Astrocyte (in vitro differentiated cells and primary cell): Measurements from ENCODE around the gene AUTS2. TPM values are rescaled to one million over a fixed set of nuclear protein-coding genes. Genes with fewer than 3 reads are reported as not detected.

ENCODE experiments used
- DNase-seq: peaks from one replicate; pipeline ENCODE4 v3.0.0-alpha.2; 2010; ENCODE audit warnings: low read depth
- FAIRE-seq: peaks from 2 replicates; lab custom pipeline; 2011; peaks lifted over from hg19 to GRCh38; lab: Jason Lieb, UNC
- H2AFZ ChIP-seq: 2 replicates; pipeline ENCODE4 v1.6.0; 2012; ENCODE audit warnings: low read depth, low read length, inconsistent platforms
- H3K27ac ChIP-seq: 2 replicates; pipeline ENCODE4 v1.5.1; 2011; ENCODE audit warnings: low read depth, low read length, inconsistent platforms
- H3K27me3 ChIP-seq: 2 replicates; pipeline ENCODE4 v1.6.0; 2011; ENCODE audit warnings: low read length, inconsistent platforms; ENCODE audit not compliant: insufficient read depth
- H3K36me3 ChIP-seq: 2 replicates; pipeline ENCODE4 v1.5.1; 2011; ENCODE audit warnings: low read length, inconsistent platforms; ENCODE audit not compliant: insufficient read depth
- H3K4me1 ChIP-seq: 2 replicates; pipeline ENCODE4 v1.5.1; 2011; ENCODE audit warnings: low read length, inconsistent platforms; ENCODE audit not compliant: insufficient read depth
- H3K4me2 ChIP-seq: 2 replicates; pipeline ENCODE4 v1.6.0; 2012; ENCODE audit warnings: low read length, inconsistent platforms
- H3K4me3 ChIP-seq: 2 replicates; pipeline ENCODE4 v1.5.1; 2011; ENCODE audit warnings: low read depth, mild to moderate bottlenecking, low read length, inconsistent platforms; ENCODE audit not compliant: insufficient read depth
- H3K79me2 ChIP-seq: 2 replicates; pipeline ENCODE4 v1.6.0; 2012; ENCODE audit warnings: mild to moderate bottlenecking, low read length, inconsistent platforms; ENCODE audit not compliant: insufficient read depth
- H3K9ac ChIP-seq: 2 replicates; pipeline ENCODE4 v1.6.0; 2012; ENCODE audit warnings: mild to moderate bottlenecking, low read length, inconsistent platforms
- H3K9me3 ChIP-seq: 2 replicates; pipeline ENCODE4 v1.5.1; 2012; ENCODE audit warnings: low read depth, mild to moderate bottlenecking, low read length, inconsistent platforms; ENCODE audit not compliant: insufficient read depth
- H4K20me1 ChIP-seq: 2 replicates; pipeline ENCODE4 v1.6.0; 2012; ENCODE audit warnings: low read length, inconsistent platforms; ENCODE audit not compliant: insufficient read depth
- H3K27ac Mint-ChIP-seq: one replicate; pipeline ENCODE4 v1.8.0; 2021; ENCODE audit warnings: mild to moderate bottlenecking, mixed read lengths; ENCODE audit not compliant: unreplicated experiment
- H3K27me3 Mint-ChIP-seq: one replicate; pipeline ENCODE4 v1.8.0; 2021; ENCODE audit warnings: low read depth, mixed read lengths; ENCODE audit not compliant: unreplicated experiment
- H3K36me3 Mint-ChIP-seq: one replicate; pipeline ENCODE4 v1.8.0; 2021; ENCODE audit warnings: low read depth, mixed read lengths; ENCODE audit not compliant: unreplicated experiment
- H3K4me1 Mint-ChIP-seq: one replicate; pipeline ENCODE4 v1.8.0; 2021; ENCODE audit warnings: low read depth, mixed read lengths; ENCODE audit not compliant: unreplicated experiment
- H3K4me3 Mint-ChIP-seq: one replicate; pipeline ENCODE4 v1.8.0; 2021; ENCODE audit warnings: mild to moderate bottlenecking, moderate library complexity, mixed read lengths; ENCODE audit not compliant: unreplicated experiment
- H3K9me3 Mint-ChIP-seq: one replicate; pipeline ENCODE4 v1.8.0; 2021; ENCODE audit warnings: mild to moderate bottlenecking, mixed read lengths; ENCODE audit not compliant: unreplicated experiment
- CTCF ChIP-seq: IDR thresholded peaks from 2 replicates; pipeline ENCODE4 v1.5.1; 2011; ENCODE audit warnings: low read depth, mild to moderate bottlenecking, inconsistent platforms, low read length, moderate library complexity; ENCODE audit not compliant: insufficient read depth
- EZH2 ChIP-seq: IDR thresholded peaks from 2 replicates; pipeline ENCODE4 v1.6.1; 2012; ENCODE audit warnings: mild to moderate bottlenecking, low read length, inconsistent platforms; ENCODE audit not compliant: insufficient read depth
- total RNA-seq: library from RNA; stranded (reverse); gene quantifications from 2 replicates; pipeline ENCODE4 v1.2.1, GENCODE V29; 2021

The AUTS2 gene
- total RNA-seq, 1 donor from 2014 or later, result 73.2 TPM

DNA sequence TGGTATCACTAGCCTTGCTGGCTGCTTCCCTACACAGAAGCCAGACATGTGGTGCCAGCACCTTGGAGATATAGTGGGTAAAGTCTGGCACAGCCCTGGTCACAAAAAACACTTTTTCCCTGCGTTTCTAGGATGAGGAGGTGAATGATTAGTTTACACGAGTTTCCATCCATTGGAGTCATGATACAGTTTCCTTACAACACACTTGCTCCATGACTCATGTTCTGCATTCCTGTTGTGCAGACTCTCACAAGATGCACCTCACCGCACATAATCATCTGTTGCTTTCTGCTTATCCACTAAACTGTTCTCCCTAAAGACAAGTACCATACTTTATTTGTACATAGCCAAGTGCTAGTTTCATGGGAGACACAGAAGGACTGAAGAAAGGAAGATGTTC, 786.6 kb downstream of the AUTS2 start:
- TF ChIP-seq EZH2 (no peak), CTCF (no peak)
- peak overlapping the region; percentile 8 for H3K27ac ChIP-seq
- no peaks in the 10 kb centered on the region for H3K9me3 ChIP-seq
- H3K27me3 Mint-ChIP-seq, result no peaks in the 10 kb centered on the region
- H3K4me3 ChIP-seq, result no peak overlapping the region
- H2AFZ ChIP-seq, result no peak overlapping the region
- FAIRE-seq (peak; percentile 92), DNase-seq (peak; percentile 94)
- no peaks in the 10 kb centered on the region for H3K79me2 ChIP-seq
- no peaks in the 10 kb centered on the region for H3K36me3 Mint-ChIP-seq
- peak overlapping the region; percentile 80 for H3K27ac Mint-ChIP-seq
- H3K27me3 ChIP-seq, result no peaks in the 10 kb centered on the region
- H4K20me1 ChIP-seq, result no peaks in the 10 kb centered on the region
- H3K36me3 ChIP-seq, result no peaks in the 10 kb centered on the region
- no peak overlapping the region for H3K9ac ChIP-seq
- peaks cover 6% of the 10 kb centered on the region for H3K4me1 ChIP-seq
- peaks cover 21% of the 10 kb centered on the region for H3K4me1 Mint-ChIP-seq
- no peaks in the 10 kb centered on the region for H3K9me3 Mint-ChIP-seq
- H3K4me3 Mint-ChIP-seq, result no peak overlapping the region
- H3K4me2 ChIP-seq, result peak overlapping the region; percentile 25

- no peak for DNase-seq
- H3K36me3 ChIP-seq, result no peaks in the 10 kb centered on the region
- H3K9me3 Mint-ChIP-seq, result no peaks in the 10 kb centered on the region
- H3K4me2 ChIP-seq, result no peak overlapping the region
- H3K27ac Mint-ChIP-seq, result no peak overlapping the region
- H3K4me3 Mint-ChIP-seq, result no peak overlapping the region
- TF ChIP-seq EZH2, result no peak
- no peak for TF ChIP-seq CTCF
- H3K4me1 ChIP-seq, result peaks cover 17% of the 10 kb centered on the region
- H3K27ac ChIP-seq, result no peak overlapping the region
- no peaks in the 10 kb centered on the region for H4K20me1 ChIP-seq
- no peaks in the 10 kb centered on the region for H3K79me2 ChIP-seq
- no peaks in the 10 kb centered on the region for H3K9me3 ChIP-seq
- no peaks in the 10 kb centered on the region for H3K36me3 Mint-ChIP-seq
- no peak overlapping the region for H3K9ac ChIP-seq
- no peak overlapping the region for H2AFZ ChIP-seq
- H3K27me3 Mint-ChIP-seq, result no peaks in the 10 kb centered on the region
- no peak for FAIRE-seq
- no peaks in the 10 kb centered on the region for H3K27me3 ChIP-seq
- no peak overlapping the region for H3K4me3 ChIP-seq
- peaks cover 31% of the 10 kb centered on the region for H3K4me1 Mint-ChIP-seq
These were observed 788.9 kb downstream of the AUTS2 start for GRCh38 chr7:70387217-70387616.

DNA sequence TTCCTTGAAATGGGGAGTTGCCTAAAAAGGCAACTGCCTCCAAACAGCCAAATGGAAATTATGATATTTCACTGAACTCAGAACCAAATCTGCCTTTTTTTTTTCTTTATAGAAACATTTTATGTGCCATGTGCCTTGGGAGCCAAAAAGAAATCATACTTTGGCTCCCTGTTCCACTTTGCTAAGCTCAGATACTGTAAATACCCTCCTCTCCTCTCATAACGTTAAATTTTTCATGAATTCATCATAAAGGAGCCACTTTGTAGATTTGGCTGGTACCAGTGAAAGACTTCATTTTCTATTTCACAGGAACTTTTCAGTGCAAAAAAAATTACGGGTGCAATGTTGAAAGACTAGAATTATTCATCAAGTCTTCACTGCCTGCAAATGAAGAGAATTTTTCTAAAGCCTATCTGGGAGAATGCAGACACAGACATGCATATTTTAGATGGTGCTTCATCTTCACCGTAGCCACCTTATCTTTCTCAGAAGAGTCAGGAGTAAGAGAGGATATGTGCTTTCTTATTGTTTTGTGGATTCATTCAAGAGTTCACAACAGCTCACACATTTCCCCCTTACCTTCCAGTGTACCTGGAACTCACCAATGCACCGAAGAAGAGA, 791.4 kb downstream of the AUTS2 start:
- no peaks in the 10 kb centered on the region for H3K27me3 ChIP-seq
- no peaks in the 10 kb centered on the region for H4K20me1 ChIP-seq
- no peaks in the 10 kb centered on the region for H3K9me3 ChIP-seq
- DNase-seq (peak; percentile 37), FAIRE-seq (no peak)
- H3K4me3 ChIP-seq, result no peak overlapping the region
- no peaks in the 10 kb centered on the region for H3K27me3 Mint-ChIP-seq
- H3K36me3 ChIP-seq, result no peaks in the 10 kb centered on the region
- H3K79me2 ChIP-seq, result no peaks in the 10 kb centered on the region
- H3K4me1 Mint-ChIP-seq, result peaks cover 41% of the 10 kb centered on the region
- TF ChIP-seq CTCF (no peak), EZH2 (no peak)
- no peak overlapping the region for H2AFZ ChIP-seq
- no peak overlapping the region for H3K9ac ChIP-seq
- no peaks in the 10 kb centered on the region for H3K36me3 Mint-ChIP-seq
- peaks cover 22% of the 10 kb centered on the region for H3K4me1 ChIP-seq
- no peak overlapping the region for H3K4me2 ChIP-seq
- H3K9me3 Mint-ChIP-seq, result no peaks in the 10 kb centered on the region
- no peak overlapping the region for H3K27ac ChIP-seq
- no peak overlapping the region for H3K4me3 Mint-ChIP-seq
- H3K27ac Mint-ChIP-seq, result no peak overlapping the region
